ENCODE data around the gene GGTLC2. TPM values are rescaled to one million over a fixed set of nuclear protein-coding genes. Genes with fewer than 3 reads are reported as not detected.
A peak's percentile ranks its signal among the peaks of the same experiment; 100 is the strongest.
"Not testable (repeated sequence)": the region's sequence is repeated elsewhere in the genome, so short reads cannot be mapped to it uniquely, and the experiment has no call there.

The GGTLC2 gene
- total and polyA plus RNA-seq, 3 donors from 2014 or later, result 2.8 to 21.5 (median 4.5) TPM

GRCh38 chr22:22647952-22648351 is 3.5 kb downstream of the GGTLC2 start:
- H3K36me3 ChIP-seq (ENCODE audit: low read depth, missing control alignments); DNase-seq; H3K9me3 ChIP-seq; H3K4me3 ChIP-seq; H3K27me3 ChIP-seq; H3K27ac ChIP-seq; H3K4me1 ChIP-seq; intact Hi-C loops (cut with DNase I; ENCODE audit: low total_unique reads): not testable (repeated sequence)
- WGBS, 2 donors, result 33 to 50% methylated on average over 2 to 12 of the region's 12 CpGs
- peak; percentile 49 to 61 (median 55) for TF ChIP-seq CTCF (IDR thresholded peaks at IDR 0.05)

GRCh38 chr22:22648863-22649536 is 4.6 kb downstream of the GGTLC2 start:
- H3K27me3 ChIP-seq; H3K9me3 ChIP-seq; DNase-seq; H3K4me3 ChIP-seq; H3K36me3 ChIP-seq (ENCODE audit: low read depth, missing control alignments); H3K4me1 ChIP-seq; H3K27ac ChIP-seq; intact Hi-C loops (cut with DNase I; ENCODE audit: low total_unique reads): not testable (repeated sequence)
- WGBS, 2 donors, result 91 to 92% methylated on average over 9 of the region's 9 CpGs

- 60 to 67% methylated on average over 4 to 7 of the region's 8 CpGs for WGBS, 2 donors
- H3K27ac ChIP-seq; H3K9me3 ChIP-seq; H3K4me3 ChIP-seq; H3K4me1 ChIP-seq; H3K27me3 ChIP-seq; intact Hi-C loops (cut with DNase I; ENCODE audit: low total_unique reads); DNase-seq; H3K36me3 ChIP-seq (ENCODE audit: low read depth, missing control alignments): not testable (repeated sequence)
Measured at GRCh38 chr22:22649761-22650160, 5.3 kb downstream of the GGTLC2 start.

GRCh38 chr22:22650398-22650797 is 6.0 kb downstream of the GGTLC2 start:
- DNase-seq; intact Hi-C loops (cut with DNase I; ENCODE audit: low total_unique reads); H3K36me3 ChIP-seq (ENCODE audit: low read depth, missing control alignments); H3K9me3 ChIP-seq; H3K4me3 ChIP-seq; H3K27me3 ChIP-seq; H3K27ac ChIP-seq; H3K4me1 ChIP-seq: not testable (repeated sequence)
- no CpG with 5 or more reads among the region's 9 CpGs for WGBS, 2 donors

- H3K27ac ChIP-seq; intact Hi-C loops (cut with DNase I; ENCODE audit: low total_unique reads); DNase-seq; H3K4me1 ChIP-seq; H3K27me3 ChIP-seq; H3K36me3 ChIP-seq (ENCODE audit: low read depth, missing control alignments); H3K4me3 ChIP-seq; H3K9me3 ChIP-seq: not testable (repeated sequence)
- WGBS, 2 donors, result 69% methylated on average over 4 of the region's 8 CpGs; no CpG with 5 or more reads in 1 of the 2 donors
Measured at GRCh38 chr22:22650803-22651515, 6.5 kb downstream of the GGTLC2 start.

GRCh38 chr22:22651593-22651992 is 7.2 kb downstream of the GGTLC2 start:
- 29% methylated on average over 4 of the region's 10 CpGs; no CpG with 5 or more reads in 1 of the 2 donors for WGBS, 2 donors
- H3K9me3 ChIP-seq; H3K27me3 ChIP-seq; intact Hi-C loops (cut with DNase I; ENCODE audit: low total_unique reads); H3K4me3 ChIP-seq; H3K36me3 ChIP-seq (ENCODE audit: low read depth, missing control alignments); H3K27ac ChIP-seq; H3K4me1 ChIP-seq: not testable (repeated sequence)
- peak; percentile 55 for DNase-seq

GRCh38 chr22:22652102-22652501 is 7.7 kb downstream of the GGTLC2 start:
- H3K27ac ChIP-seq; H3K36me3 ChIP-seq (ENCODE audit: low read depth, missing control alignments); H3K27me3 ChIP-seq; DNase-seq; H3K4me3 ChIP-seq; intact Hi-C loops (cut with DNase I; ENCODE audit: low total_unique reads); H3K4me1 ChIP-seq; H3K9me3 ChIP-seq: not testable (repeated sequence)
- 38 to 45% methylated on average over 9 to 12 of the region's 12 CpGs for WGBS, 2 donors

GRCh38 chr22:22652573-22652972 is 8.2 kb downstream of the GGTLC2 start:
- 85 to 87% methylated on average over 4 to 6 of the region's 6 CpGs for WGBS, 2 donors
- H3K27me3 ChIP-seq; intact Hi-C loops (cut with DNase I; ENCODE audit: low total_unique reads): not testable (repeated sequence)

GRCh38 chr22:22653677-22654381 is 9.4 kb downstream of the GGTLC2 start:
- H3K4me1 ChIP-seq; DNase-seq; H3K9me3 ChIP-seq; H3K27ac ChIP-seq; intact Hi-C loops (cut with DNase I; ENCODE audit: low total_unique reads); H3K4me3 ChIP-seq; H3K27me3 ChIP-seq; H3K36me3 ChIP-seq (ENCODE audit: low read depth, missing control alignments): not testable (repeated sequence)
- WGBS, 2 donors, result 41% methylated on average over 6 of the region's 13 CpGs; no CpG with 5 or more reads in 1 of the 2 donors

More at GRCh38 chr22:22652573-22652972, 8.2 kb downstream of the GGTLC2 start:
- H3K4me1 ChIP-seq; DNase-seq; H3K9me3 ChIP-seq; H3K27ac ChIP-seq; H3K36me3 ChIP-seq (ENCODE audit: low read depth, missing control alignments); H3K4me3 ChIP-seq: not testable (repeated sequence)
